Measurements from ENCODE around the gene SIAH2.
"Not testable (repeated sequence)": the region's sequence is repeated elsewhere in the genome, so short reads cannot be mapped to it uniquely, and the experiment has no call there.

The SIAH2 gene, protein sequence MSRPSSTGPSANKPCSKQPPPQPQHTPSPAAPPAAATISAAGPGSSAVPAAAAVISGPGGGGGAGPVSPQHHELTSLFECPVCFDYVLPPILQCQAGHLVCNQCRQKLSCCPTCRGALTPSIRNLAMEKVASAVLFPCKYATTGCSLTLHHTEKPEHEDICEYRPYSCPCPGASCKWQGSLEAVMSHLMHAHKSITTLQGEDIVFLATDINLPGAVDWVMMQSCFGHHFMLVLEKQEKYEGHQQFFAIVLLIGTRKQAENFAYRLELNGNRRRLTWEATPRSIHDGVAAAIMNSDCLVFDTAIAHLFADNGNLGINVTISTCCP

DNA sequence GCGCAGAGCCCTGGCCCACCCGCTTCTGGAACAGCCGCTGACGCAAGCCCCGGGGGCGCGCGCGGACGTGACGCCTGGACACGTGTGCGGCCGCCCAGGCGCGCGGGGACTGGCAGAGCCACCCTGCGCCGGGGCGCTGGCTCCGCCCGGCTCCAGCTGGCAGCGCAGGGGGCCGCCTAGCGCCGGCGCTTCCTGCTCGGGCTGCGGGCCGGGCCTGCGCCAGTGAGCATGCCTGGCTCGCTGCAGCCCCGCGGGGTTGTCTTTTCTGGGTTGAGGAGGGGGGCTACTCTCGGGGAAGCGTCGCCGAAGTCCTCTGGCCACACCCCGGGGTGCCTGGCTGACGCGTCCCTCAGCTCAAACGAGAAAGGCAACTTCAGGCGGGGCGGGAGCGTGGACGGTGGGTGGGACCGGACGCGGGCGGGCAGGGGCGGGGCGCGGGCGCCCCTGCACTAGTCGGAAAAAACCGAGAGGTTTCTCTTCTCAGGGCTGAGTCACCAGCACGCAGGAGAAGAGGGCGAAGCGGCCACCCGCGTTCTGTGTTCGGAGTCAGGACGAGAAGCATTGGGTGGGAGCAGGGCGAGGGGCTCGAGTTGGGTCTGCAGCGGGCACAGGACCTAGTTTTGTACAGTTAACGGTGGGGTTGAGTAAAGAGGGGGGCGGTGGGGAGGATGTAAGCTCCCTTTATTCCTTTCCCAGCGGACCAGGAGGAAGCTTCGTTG, at the start of gene SIAH2:
TSS of gene SIAH2 (minus strand) at position 48 of the 719 bp plus-strand sequence. CDS start 320 bp downstream, outside the sequence.
- no peak for DNase-seq

DNA sequence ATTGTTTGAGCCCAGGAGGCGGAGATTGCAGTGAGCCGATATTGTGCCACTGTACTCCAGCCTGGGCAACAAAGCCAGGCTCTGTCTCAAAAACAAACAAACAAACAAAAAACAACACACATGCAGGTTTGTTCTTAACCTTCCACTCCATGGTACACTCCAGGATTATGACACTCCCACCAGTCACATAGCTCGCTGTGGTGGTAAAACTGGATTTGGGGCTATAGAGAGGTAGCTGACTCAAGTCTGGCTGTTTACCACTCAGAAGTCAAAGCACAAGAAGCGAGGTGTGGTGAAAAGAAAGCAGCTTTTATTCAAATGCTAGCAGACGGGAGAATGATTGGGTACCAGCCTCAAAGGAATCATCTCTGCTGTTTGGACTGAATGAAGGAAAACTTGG, 49.0 kb upstream of the SIAH2 start:
- no peak for DNase-seq

DNA sequence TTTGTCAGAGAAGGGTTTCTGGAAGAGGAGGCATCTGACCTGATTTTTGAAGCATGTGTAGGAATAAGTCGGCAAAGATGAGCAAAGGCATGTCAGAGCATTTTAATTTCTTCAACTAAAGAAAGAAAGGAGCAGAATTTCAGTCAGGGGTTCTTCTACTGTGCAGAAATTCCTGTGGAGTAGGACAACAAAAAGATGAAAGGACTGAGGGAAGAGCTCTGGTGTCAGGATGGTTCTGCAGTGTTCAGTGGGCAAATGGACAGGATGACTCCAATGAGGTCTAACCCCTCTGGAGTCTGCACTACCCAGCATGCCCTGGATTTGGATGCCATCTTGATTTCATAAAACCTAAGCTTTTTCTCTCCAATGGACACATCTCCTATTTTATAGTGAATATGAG, 47.7 kb upstream of the SIAH2 start:
- no peak for DNase-seq

DNA sequence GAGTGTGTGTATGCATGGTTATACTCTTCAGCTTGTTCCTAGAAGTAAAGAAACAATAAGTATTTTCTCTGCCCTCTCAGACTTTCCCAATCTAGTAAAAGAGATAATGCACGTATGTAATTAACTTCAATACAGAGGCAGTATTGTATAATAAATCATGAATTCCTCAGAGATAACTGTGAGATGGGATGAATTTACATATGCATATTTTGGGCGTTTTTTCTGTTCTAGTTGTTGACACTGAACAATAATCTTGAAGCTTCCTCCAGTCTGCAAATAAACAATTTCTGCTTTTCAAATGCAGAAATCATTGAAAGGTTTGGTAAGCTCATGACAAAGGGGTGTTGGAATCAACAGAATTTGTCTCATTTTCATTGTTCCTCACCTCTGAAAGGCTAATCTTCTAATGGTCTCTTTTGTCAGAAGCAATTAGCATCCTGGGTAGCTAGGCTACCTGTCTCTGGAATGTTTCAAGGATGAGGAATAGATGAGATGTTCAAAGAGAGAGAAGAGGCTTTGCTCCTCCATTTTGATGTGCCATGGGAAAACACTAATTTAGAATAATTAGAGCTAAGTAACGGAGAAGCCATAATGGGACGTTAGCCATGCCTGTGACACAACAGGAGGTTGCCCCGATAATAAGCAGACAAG, 43.3 kb upstream of the SIAH2 start:
- DNase-seq: no peak

DNA sequence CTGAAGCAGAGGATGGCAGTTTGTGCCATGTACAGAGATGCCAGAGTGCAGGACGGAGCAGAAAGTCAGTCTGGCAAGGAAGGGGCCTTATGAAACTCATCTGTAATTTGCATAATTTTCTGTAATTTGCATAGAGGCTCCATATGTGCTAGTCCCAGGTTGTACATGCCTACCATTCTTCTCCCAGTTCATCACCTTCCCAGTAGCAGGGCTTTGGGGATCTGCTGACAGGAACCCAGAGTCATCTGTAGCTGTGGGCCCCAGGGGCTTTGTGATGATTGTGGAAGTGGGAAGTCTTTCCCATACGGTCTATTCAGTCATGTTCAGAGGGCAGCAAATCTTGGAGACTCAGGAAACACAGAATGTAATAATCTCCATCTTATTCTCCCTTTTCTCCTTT, 42.4 kb upstream of the SIAH2 start:
- DNase-seq: no peak

DNA sequence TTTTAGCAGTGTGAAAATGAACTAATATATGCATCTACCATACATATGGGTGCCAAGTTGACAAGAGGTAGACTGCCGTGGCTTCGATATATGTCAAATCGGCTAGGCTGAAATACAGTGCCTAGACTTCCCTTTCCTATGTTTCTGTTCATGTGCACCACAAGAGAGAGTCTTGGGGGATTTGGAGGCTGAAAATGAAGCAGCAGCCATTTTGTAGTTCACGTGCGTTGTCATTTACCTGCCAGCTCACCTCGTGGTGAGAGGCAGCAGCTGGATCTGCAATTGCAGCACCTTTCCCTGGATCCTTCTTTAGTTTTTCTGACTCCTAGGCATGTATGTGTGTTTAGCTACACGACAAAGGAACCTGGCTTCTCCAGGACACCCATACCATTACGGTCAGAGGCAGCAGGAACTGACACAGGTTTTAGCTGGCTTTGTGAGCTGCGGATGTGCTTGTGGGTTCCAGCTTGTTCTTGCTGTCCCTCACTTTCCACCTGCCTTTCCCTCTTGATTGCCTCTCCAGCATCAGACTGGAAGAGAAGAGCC, 40.5 kb upstream of the SIAH2 start:
- no peak for DNase-seq

DNA sequence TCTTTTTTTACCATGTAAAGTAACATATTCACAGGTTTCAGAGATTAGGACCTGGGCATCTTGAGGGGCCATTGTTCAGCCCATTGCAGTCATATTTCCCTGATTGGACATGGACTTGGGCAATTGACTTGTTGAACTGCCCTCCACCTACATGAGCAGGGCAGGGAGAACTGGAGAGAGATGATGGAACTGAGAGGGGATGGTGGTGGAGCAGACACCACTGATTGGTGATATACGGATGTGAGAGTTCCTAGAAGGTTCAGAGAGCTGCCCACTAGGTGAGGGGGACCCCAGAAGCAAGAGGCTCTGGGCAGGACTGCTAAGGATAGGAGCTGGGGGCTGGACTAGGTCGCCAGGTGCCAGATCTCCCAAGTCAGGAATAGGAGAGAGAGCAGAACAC, 37.8 kb upstream of the SIAH2 start:
- no peak for DNase-seq

DNA sequence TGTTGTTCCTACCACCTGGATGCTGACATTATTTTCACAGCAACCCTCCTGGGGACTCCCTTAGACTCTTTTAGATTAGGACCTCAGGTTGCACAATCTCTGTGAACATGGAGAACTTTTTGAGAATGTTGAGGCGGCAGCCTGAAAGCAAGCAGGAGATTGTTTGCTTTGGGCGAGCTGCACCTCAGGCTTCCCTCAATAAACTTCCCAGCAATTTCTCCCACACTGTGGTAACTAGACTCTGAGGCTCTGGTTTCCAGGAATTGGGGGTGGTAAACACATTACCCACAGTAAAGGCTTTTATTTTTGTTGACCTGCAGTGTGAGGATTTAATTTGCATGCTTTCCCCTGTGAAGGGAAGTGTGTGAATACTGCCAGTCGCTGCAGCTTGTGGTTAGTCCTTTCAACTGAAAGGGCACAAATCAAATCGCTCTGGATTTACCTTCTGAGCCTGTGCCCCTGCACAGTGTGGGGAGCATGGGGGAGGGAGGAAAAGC, 35.2 kb upstream of the SIAH2 start:
- DNase-seq: no peak

DNA sequence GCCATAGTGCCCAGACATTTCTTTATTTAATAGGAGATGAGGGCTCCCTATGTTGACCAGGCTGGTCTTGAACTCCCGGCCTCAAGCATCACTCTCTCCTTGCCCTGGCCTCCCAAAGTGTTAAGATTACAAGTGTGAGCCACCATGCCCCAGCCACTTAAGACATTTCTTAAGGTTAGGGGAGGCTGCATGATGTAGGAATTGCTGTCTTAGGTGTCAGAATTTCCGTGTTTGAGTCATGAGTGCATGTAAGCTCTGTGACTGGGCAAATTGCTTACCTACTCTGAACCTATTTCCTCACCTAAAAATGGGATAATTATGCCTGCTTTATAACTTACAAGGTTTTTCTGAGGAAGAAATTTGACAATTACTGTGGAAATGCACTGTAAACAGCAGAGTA, 34.2 kb upstream of the SIAH2 start:
- DNase-seq: no peak

DNA sequence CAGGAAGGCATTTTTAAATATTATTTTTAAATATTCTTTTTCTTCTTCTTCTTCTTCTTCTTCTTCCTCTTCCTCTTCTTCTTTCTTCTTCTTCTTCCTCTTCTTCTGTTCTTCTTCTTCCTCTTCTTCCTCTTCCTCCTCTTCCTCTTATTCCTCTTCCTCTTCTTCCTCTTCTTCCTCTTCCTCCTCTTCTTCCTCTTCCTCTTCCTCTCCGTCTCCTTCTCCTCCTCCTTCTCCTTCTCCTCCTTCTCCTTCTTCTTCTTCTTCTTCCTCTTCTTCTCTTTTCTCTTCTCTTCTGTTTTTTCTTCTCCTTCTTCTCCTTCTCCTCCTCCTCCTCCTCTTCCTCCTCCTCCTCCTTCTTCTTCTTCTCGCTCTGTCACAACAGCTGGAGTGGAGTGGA, 33.6 kb upstream of the SIAH2 start:
- not testable (repeated sequence) for DNase-seq

DNA sequence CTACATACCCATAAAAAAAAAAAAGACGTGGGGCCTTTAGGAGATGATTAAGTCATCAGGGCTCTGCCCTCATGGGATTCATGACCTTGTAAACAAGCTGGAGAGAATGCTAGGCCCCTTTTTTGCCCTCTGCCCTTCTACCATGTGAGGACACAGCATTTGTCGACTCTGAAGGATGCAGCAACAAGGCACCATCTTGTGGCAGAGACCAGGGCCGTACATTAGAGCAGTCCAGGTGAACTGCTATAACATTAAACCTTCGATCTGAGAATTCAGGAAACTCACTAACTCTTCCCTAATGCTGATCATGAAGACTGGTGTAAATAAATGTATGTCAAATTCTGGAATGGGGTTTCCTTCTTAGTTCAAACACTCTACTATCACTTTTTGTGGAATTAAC, 30.7 kb upstream of the SIAH2 start:
- no peak for DNase-seq

DNA sequence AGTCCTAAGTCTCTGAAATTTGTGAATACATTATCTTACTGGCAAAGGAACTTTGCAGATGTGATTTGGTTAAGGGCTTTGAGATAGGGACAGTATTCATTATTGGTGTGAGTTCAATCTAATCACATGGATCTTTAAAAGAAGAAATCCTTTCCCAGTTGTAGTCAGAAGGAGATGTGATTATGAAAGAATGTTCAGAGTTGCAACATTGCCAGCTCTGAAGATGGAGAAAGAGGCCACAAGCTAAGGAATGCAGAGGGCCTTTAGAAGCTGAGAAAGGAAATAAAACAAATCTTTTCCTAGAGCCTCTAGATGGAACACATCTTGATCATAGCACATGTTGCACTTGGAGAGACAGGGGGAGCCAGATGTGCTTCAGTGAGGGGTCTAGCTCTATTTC, 27.7 kb upstream of the SIAH2 start:
- DNase-seq: no peak

DNA sequence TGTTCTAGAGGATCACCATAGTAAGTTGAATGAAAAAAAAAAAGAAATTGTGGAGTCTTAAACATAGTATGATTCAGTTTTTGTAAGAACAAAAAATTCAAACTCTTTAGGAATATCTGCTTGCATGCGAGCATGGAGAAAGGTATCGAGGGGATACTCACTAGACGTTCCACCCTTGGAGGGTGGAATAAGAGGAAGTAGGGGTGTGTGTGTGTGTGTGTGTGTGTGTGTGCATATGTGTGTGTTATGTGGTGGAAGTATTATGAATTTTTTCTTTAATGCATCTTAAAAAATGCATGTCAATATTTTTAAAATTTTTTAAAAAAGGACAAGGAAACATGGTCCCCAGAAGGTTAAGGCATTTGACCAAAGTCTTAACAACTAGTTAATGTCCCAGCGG, 26.5 kb upstream of the SIAH2 start:
- no peak for DNase-seq

DNA sequence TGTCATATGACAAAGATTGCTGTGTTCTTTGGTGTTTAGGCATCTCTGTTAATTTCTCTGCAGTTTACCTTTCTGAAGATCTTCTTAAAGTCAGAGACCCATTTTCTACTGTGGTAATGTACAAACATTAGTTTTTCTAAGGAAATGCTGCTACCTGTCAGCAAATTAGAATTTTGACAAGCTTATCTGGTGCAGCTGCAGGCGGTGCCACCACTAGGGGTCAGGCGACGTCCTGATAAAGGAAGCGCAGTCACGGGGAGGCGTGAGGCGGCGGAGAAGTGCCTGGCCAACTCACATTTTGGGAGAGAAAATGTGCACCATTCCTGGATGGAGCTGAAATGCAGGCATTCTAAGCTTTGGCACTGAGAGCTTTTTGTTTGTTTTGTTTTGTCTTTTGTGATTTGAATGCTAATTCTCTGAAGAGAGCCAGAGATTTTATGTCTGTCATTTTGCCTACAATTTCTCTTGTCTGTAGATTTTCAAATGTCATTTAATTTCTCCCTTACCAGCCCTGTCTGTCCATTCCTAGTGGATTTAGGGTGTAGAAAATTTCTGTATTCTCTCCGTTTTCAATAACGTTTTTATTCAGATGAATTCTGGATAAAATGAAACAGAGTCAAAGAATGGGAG, 24.9 kb upstream of the SIAH2 start:
- DNase-seq: no peak

DNA sequence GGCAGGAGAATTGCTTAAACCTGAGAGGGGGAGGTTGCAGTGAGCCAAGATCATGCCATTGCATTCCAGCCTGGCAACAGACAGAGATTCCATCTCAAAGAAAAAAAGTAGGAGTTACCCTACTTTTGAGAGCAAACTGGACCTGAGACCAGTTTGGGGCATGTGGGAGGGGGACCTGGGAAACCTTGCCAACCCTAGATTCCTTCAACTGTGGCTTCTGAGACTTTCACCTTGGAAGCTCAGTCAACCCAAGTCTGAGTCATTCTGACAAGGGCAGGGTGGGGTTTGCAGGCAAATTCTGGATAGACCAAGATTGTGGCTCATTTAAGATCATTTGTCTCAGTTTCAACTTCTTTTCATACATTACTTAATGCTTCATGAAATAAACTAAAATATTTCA, 23.8 kb upstream of the SIAH2 start:
- no peak for DNase-seq

DNA sequence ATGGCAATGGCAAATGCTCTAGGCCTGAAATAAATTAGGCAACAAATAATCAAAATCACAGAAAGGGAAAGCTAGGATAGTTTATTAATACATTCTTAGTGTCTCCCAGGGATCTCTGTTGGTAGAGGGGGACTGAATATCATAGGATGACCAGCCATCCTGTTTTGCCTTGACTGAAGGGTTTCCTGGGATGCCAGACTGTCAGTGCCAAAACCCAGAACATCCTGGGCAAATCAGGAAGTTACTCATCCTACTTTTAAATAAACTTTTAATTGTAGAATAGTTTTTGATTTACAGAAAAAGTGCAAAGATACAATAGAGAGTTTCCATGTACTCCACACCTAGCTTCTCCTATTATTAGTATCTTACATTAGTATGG, 21.8 kb upstream of the SIAH2 start:
- no peak for DNase-seq

DNA sequence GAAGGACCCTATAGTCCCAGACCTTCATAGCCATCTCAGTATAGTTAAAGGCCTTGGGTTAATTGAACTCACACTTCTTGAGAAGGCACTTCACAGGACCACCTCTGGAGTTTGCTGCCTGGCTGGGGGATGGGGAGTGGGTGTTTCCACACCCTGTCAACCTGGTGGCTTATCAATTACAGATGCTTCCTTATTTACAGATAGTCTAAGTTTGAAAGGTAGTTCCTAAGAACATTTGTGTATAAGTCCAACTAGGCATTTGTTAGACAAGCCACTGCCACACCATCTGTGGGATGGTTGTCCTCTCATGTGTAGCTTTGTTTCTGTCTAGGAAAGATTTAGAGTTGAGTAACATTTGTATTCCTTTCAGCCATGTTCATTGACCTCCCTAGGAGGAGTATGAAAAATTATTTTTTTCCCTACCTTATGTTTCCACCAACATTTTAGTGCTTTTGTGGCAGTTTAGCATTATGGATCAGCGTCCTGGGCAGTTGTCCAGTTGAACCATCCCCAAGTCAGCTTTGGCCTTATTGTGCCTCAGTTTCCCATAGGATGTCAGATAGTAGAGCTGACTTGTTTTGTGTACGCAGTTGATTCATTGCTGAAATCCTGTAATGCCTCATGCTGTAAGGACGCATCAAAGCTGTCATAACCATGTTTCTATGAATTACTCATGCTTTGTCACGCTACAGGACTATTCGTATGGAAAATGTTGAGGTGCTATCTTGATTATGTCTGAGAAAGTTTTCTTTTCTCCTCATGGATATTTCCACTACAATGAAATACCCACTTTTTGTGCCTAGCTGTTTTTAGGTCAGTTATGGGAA, 21.2 kb upstream of the SIAH2 start:
- no peak for DNase-seq

DNA sequence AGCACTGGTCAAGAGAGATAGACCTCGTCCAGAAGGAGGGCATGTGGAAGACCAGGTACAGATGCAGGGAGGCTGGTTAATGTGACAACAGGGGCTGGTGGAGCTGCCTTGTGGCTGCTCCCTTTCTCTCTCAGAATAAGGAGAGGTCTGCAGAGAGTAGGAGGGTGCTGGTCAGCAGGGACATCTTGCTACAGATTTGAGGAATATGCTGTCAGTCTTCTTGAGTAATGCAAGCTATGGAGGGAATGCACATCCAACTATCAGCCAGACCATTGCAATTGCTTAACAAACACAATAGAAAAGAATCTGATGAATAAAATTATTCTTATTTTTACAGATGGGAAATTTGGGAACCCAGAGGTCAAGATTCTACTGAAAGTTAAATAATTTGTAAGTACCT, 20.3 kb upstream of the SIAH2 start:
- DNase-seq: no peak

DNA sequence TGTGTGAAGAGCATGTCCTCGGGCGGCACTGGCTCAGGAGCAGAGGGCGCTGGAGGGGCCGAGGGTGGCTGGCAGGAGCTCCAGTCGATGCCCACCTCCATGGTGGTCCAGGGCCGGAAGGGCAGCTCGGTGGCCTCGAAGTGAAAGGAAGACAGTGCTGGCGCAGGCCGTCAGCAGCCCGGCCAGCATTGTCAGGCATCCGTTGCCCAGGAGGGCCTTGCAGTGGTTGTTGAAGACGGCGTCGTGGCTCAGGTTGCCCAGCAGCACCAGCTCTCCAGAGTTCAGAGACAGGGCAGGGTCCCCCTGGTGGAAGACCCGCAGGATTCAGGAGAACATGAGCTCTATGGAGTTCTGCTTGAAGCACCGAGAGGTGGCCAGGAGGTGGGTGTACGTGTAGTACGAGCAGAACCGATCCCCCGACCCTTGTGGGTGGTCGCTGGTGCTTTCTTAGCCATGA, 16.5 kb upstream of the SIAH2 start:
- DNase-seq: no peak

DNA sequence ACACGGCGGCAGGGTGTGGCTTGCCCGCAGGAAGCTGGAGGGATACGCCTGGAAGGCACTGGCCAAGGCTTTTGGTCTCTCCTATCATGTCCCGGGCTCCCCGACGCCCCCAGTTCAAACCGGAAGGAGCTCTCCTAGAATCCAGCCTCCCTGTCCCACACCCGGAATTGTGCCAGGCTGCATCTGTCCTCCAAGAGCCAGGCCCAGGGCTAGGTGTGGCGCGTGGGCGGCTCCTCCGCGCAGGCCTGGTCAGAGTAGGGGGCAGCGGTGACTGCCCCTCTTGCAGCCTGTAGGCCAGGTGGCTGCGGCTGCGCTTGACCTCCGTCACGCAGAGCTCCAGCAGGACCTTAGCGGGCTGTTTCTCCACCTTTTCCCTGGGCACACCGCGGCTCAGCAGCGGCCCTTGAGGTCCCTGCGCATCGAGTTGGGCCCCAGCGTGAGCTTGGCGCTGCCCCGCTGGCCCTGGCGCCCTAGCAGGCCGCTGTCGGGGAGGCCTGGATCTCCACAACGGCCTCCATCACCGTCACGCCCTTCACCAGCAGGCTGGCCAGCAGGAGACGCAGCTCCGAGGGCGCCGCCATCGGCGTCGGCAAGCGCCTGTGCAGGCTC, 15.9 kb upstream of the SIAH2 start:
- DNase-seq: no peak

DNA sequence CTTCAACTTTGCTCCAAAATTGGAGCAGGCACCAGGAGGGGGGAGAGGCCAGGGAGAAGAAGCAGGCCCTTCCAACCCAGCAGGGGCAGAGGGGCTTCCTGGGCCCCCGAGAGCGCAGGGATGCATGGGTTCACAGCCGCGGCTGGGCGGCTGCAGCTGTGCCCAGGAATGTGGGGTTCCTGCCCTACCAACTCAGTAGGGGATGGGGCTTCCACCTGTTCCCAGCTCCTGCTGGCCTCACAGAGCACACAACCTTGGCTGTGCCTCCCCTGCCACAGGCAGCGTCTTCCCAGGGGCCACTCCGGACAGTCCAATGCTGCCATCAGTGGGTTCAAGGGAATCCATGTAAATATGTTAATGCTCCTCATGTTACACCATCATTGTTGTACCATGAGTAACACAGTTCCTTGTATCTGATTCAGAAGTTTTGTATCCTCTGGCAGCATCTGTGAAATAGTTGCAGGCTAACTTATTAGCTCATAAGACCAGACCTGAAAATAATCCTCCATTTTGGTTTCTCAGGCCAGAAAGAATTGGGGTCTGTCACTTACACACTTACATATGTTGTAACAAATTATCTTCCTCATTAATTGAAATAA, 12.1 kb upstream of the SIAH2 start:
- DNase-seq: no peak

Measured in NCI-H187 treated with DMSO at 0.1 percent for 48 hours (cell line).